Measurements from ENCODE around the gene FOXO3.
A peak's percentile ranks its signal among the peaks of the same experiment; 100 is the strongest.
"Not testable (repeated sequence)": the region's sequence is repeated elsewhere in the genome, so short reads cannot be mapped to it uniquely, and the experiment has no call there.

FOXO3 gene

DNA sequence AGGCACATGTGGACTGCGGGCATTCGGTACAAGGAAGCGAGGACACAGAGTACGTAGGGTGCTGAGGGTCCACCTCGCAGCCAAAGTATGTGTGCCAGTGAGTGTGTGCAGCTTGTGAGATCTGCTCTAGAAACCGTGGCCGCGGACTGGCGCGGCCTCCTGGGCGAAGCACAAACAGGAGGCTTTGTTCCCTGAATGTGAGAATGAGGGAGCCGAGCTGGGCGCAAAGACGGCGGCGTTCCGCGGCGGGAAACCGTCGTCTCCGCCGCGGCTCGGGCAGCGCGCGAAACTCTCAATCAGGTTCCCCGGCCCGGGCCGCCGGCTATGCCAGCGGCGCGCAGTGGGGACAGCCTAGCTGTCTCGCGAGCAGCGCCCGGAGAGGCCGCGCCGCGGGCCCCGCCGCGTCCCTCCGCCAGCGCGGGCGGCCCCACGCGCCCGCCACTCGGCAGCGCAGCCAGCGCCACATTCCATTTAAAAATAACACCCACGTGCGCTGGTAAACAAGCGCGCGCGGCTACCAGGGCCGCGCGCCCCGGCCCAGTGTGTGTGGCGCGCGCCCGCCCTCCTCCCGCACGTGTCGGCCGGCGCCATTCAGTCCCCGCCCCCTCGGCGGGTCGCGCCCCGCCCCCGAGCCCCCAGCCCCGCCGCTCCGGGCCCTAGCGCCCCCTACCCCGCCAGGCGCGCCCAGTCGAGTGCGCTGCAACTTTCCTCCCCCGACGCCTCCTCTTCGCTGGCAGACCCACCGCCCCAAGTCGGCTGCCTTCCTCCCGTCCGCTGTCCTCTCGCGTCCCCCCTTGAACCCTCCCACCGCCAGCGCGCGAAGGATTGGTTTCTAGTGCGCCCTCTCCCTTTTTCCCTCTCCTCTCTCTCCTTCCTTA lies 3.0 kb upstream of the FOXO3 start:
- peaks cover 6% of the 10 kb centered on the region for H3K4me1 ChIP-seq (ENCODE audit: control insufficient read depth, insufficient read depth, low read length)
- H3K9ac ChIP-seq (ENCODE audit: low read depth, low read length), result peak overlapping the region; percentile 76
- no peaks in the 10 kb centered on the region for H3K9me3 ChIP-seq (ENCODE audit: control insufficient read depth, insufficient read depth, low read length)
- H3K36me3 ChIP-seq (ENCODE audit: control insufficient read depth, insufficient read depth, low read length), result no peaks in the 10 kb centered on the region
- H3K27me3 ChIP-seq (ENCODE audit: control insufficient read depth, insufficient read depth, low read length), result peaks cover 39% of the 10 kb centered on the region
- peak overlapping the region; percentile 79 for H3K4me3 ChIP-seq (ENCODE audit: low read depth, low read length)

DNA sequence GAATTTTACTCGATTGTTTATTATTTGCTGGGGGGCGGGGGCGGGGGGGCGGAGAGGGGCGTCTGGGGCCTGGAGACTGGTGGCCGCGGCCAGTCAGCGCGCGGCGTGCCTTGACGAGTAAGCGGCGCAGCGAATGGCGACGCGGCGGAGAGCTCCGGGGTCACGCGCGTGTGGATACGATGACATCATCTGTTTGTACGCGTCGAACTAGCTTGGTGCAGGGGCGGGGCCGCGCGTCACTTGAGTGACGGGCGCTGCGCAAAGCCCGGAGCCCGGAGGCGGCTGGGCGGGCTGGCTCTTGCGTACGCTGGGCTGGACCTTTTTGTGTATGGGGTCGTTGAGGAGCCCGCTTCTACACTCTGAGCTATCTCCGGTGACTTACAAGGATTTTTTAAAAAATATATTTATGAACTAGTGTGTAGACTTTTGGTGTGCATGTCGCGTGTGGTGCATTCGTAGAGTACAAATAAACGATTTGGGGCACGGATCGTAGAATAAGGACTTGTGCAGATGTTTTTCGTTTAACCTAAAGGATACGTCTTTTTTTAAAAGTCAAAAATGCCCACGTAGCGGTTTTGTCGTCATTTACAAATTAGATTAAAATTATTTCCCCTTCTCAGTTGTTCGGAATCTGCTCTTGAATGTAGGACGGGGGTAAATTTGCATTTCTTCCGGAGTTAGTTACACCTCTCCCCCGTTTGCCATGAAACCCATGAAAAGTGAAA lies 2.2 kb upstream of the FOXO3 start:
- peak overlapping the region; percentile 18 for H3K9ac ChIP-seq (ENCODE audit: low read depth, low read length)
- no peaks in the 10 kb centered on the region for H3K36me3 ChIP-seq (ENCODE audit: control insufficient read depth, insufficient read depth, low read length)
- peak overlapping the region; percentile 95 for H3K4me3 ChIP-seq (ENCODE audit: low read depth, low read length)
- H3K4me1 ChIP-seq (ENCODE audit: control insufficient read depth, insufficient read depth, low read length), result peaks cover 13% of the 10 kb centered on the region
- no peaks in the 10 kb centered on the region for H3K9me3 ChIP-seq (ENCODE audit: control insufficient read depth, insufficient read depth, low read length)
- peaks cover 44% of the 10 kb centered on the region for H3K27me3 ChIP-seq (ENCODE audit: control insufficient read depth, insufficient read depth, low read length)

DNA sequence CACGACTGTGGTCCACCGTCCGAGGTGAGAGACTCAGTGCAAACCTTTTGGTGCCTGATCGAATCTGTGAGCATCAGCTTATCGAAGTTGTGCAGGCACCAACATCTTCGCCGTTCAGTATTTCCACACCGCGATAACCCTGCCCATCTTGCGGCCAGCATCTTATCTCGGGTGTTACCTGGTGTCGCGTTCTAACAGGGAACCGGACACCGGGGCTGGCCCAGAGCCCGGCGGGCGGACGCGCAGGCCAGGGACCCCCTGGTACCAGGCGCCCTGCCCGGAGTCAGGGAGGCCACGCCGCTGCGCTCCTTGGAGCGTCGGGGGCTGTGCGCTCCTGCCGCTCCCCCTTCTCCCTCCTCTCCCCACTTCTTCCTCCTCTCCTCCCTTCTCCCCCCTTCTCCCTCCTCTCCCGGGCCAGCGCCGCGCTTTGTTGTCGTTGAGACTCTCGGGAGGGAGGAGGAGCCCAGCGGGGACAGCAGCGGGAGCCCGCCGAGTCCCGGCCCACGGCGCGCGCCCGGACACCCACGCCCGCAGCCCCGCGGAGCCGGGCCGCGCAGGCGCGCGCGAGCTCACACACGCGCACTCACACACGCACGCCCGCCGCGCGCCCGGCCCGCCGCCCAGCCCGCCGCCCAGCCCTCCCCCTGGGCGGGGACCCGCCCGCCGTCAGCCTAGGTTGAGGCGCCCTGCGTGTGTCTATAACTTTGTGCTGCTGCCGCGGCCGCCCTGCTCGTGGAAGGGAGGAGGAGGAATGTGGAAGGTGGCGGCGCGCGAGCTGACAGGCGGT lies 1.4 kb upstream of the FOXO3 start:
- H3K4me3 ChIP-seq (ENCODE audit: low read depth, low read length), result peak overlapping the region; percentile 95
- H3K9ac ChIP-seq (ENCODE audit: low read depth, low read length), result peak overlapping the region; percentile 18
- H3K27me3 ChIP-seq (ENCODE audit: control insufficient read depth, insufficient read depth, low read length), result peaks cover 49% of the 10 kb centered on the region
- peaks cover 20% of the 10 kb centered on the region for H3K4me1 ChIP-seq (ENCODE audit: control insufficient read depth, insufficient read depth, low read length)
- H3K36me3 ChIP-seq (ENCODE audit: control insufficient read depth, insufficient read depth, low read length), result no peaks in the 10 kb centered on the region
- H3K9me3 ChIP-seq (ENCODE audit: control insufficient read depth, insufficient read depth, low read length), result no peaks in the 10 kb centered on the region

DNA sequence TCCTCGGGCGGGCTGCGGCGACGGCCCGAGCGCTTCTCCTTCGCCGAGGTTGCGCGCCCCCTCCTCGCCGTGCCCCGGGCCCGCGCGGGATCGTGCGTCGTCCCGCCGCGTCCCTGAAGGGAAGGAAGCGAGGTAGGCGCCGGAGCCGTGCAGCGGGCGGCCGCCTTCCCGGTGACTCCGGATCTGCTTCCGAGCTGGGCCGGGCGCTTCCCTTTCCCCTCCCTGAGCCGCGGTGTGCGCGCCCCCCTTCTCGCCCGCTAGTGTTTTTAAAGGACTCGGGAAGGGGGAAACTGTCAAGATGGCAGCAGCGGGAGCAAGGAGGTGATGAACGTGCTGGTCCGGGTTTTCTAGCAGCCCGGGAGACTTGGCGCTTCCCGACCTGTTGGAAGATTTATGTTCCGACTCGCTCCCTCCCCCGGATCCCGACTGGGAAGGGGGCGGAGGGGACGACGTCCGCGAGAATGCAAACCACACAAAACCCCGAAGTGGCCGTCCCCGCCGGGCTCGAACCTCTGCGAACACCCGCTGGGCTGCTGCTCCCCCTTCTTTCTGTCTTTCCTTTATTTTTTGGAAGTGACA lies 744 bp upstream of the FOXO3 start:
- H3K9ac ChIP-seq (ENCODE audit: low read depth, low read length), result peak overlapping the region; percentile 60
- no peaks in the 10 kb centered on the region for H3K9me3 ChIP-seq (ENCODE audit: control insufficient read depth, insufficient read depth, low read length)
- H3K27me3 ChIP-seq (ENCODE audit: control insufficient read depth, insufficient read depth, low read length), result peaks cover 43% of the 10 kb centered on the region
- H3K36me3 ChIP-seq (ENCODE audit: control insufficient read depth, insufficient read depth, low read length), result no peaks in the 10 kb centered on the region
- H3K4me1 ChIP-seq (ENCODE audit: control insufficient read depth, insufficient read depth, low read length), result peaks cover 20% of the 10 kb centered on the region
- peak overlapping the region; percentile 95 for H3K4me3 ChIP-seq (ENCODE audit: low read depth, low read length)

DNA sequence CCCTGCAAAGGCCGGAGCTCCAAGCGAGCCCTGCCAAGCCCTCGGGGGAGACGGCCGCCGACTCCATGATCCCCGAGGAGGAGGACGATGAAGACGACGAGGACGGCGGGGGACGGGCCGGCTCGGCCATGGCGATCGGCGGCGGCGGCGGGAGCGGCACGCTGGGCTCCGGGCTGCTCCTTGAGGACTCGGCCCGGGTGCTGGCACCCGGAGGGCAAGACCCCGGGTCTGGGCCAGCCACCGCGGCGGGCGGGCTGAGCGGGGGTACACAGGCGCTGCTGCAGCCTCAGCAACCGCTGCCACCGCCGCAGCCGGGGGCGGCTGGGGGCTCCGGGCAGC lies 561 bp downstream of the FOXO3 start:
- H3K4me3 ChIP-seq (ENCODE audit: low read depth, low read length), result peak overlapping the region; percentile 78
- H3K36me3 ChIP-seq (ENCODE audit: control insufficient read depth, insufficient read depth, low read length); H3K9ac ChIP-seq (ENCODE audit: low read depth, low read length); H3K9me3 ChIP-seq (ENCODE audit: control insufficient read depth, insufficient read depth, low read length): not testable (repeated sequence)
- H3K4me1 ChIP-seq (ENCODE audit: control insufficient read depth, insufficient read depth, low read length), result peaks cover 20% of the 10 kb centered on the region
- H3K27me3 ChIP-seq (ENCODE audit: control insufficient read depth, insufficient read depth, low read length), result peaks cover 30% of the 10 kb centered on the region

DNA sequence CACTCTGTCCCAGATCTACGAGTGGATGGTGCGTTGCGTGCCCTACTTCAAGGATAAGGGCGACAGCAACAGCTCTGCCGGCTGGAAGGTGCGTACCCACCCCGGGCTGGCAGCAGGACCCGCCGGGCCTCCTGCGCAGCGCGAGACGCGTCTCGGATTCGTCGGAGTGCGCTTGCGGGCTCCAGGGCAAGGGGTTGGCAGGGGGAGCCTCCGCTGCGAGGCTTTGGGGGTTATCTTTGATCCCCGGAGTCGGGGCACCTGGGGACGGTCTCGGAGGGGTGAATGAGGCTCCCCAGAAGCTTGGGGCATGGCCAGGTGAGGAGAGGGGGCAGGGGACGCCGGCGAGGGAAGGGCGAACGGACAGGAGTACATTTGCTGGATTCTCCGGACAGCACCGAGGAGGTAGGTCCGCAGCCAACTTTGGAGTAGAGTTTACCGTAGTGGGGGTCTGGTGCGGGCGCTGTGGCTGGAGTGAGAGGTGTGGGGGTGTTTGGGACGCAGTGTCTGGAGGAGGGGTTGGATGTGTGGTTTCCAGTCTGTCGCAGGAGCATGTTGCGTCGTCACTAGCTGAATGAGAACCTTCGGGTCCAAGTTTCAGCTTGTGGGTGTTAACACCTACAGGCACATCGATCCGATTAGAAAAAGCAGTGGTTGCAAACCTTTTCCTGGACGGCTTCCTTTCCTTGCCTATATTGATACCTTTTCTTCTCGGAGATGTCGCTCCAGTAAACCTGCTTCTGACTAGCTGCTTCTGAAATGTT lies 1.2 kb downstream of the FOXO3 start:
- H3K4me3 ChIP-seq (ENCODE audit: low read depth, low read length), result peak overlapping the region; percentile 78
- H3K9me3 ChIP-seq (ENCODE audit: control insufficient read depth, insufficient read depth, low read length), result no peaks in the 10 kb centered on the region
- peak overlapping the region; percentile 70 for H3K9ac ChIP-seq (ENCODE audit: low read depth, low read length)
- no peaks in the 10 kb centered on the region for H3K36me3 ChIP-seq (ENCODE audit: control insufficient read depth, insufficient read depth, low read length)
- peaks cover 24% of the 10 kb centered on the region for H3K27me3 ChIP-seq (ENCODE audit: control insufficient read depth, insufficient read depth, low read length)
- peaks cover 19% of the 10 kb centered on the region for H3K4me1 ChIP-seq (ENCODE audit: control insufficient read depth, insufficient read depth, low read length)

DNA sequence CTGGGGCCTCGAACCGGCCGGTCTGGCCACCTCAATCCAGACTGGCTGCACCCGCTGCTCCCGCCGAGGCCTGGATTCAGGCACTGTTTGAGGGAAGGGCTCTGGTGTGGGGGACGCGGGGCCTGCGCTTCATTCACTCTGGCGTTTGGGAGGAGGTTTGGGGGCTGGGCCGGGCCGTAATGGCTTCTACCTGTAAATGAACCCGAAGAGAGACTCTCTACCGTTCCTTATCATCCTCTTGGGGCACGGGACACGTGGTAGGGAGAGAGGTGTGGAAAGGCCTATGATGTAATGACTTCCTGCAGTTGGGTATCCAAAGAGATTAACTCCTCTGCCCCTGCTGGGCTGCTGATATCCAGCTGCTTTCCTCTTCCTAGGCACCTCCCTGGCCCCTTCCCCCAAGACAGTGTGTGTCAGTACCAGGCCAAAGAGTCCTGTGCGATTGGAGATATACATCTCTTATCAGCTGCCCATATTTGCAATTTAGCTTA lies 1.8 kb downstream of the FOXO3 start:
- Histone ChIP-seq H3K9ac (ENCODE audit: low read depth, low read length) (peak overlapping the region; percentile 70), H3K4me1 (ENCODE audit: control insufficient read depth, insufficient read depth, low read length) (peaks cover 14% of the 10 kb centered on the region), H3K27me3 (ENCODE audit: control insufficient read depth, insufficient read depth, low read length) (peaks cover 18% of the 10 kb centered on the region), H3K4me3 (ENCODE audit: low read depth, low read length) (peak overlapping the region; percentile 78), H3K36me3 (ENCODE audit: control insufficient read depth, insufficient read depth, low read length) (no peaks in the 10 kb centered on the region), H3K9me3 (ENCODE audit: control insufficient read depth, insufficient read depth, low read length) (no peaks in the 10 kb centered on the region)

DNA sequence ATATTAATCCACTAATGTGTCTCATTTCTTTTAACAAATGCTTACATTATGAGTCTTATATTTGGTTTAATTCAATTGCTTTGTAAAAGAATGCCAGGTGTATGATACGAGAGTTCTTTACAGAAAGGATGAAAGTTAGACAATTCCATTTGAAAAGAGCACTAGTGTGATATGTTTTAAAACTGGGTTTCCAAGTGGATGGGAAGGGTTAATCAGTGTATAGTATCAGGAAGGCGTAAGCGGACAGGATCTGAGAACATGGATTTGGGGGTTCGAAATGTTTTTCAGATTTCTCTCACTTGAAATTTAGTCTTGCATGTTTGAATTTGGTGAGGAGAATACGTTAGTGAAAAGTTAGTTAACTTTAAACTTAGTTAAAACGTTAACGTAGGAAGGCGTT lies 2.6 kb downstream of the FOXO3 start:
- Histone ChIP-seq H3K9ac (ENCODE audit: low read depth, low read length) (no peak overlapping the region), H3K9me3 (ENCODE audit: control insufficient read depth, insufficient read depth, low read length) (no peaks in the 10 kb centered on the region), H3K4me3 (ENCODE audit: low read depth, low read length) (peak overlapping the region; percentile 78), H3K27me3 (ENCODE audit: control insufficient read depth, insufficient read depth, low read length) (peaks cover 18% of the 10 kb centered on the region), H3K36me3 (ENCODE audit: control insufficient read depth, insufficient read depth, low read length) (no peaks in the 10 kb centered on the region), H3K4me1 (ENCODE audit: control insufficient read depth, insufficient read depth, low read length) (peaks cover 14% of the 10 kb centered on the region)

DNA sequence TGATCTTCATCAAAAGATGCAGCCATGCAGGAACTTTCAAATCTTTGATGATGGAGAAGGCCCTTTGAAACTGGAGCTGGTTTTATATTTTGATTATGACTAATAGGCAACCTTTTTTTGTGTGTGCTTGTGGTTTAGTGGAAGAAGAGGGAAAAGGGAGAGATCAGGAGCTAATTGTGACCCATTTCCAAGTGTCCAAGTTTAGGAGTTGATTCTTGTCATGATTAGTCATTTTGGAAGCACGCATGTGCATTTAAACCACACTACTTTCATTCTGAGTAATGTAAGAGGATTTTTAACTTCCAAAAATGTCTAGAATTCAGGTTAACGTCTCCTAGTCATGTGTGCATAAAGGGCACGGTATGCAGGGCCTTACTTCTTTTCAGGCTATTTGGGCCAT lies 3.5 kb downstream of the FOXO3 start:
- H3K9ac ChIP-seq (ENCODE audit: low read depth, low read length), result no peak overlapping the region
- H3K36me3 ChIP-seq (ENCODE audit: control insufficient read depth, insufficient read depth, low read length), result no peaks in the 10 kb centered on the region
- peaks cover 14% of the 10 kb centered on the region for H3K4me1 ChIP-seq (ENCODE audit: control insufficient read depth, insufficient read depth, low read length)
- H3K9me3 ChIP-seq (ENCODE audit: control insufficient read depth, insufficient read depth, low read length), result no peaks in the 10 kb centered on the region
- peak overlapping the region; percentile 78 for H3K4me3 ChIP-seq (ENCODE audit: low read depth, low read length)
- H3K27me3 ChIP-seq (ENCODE audit: control insufficient read depth, insufficient read depth, low read length), result peaks cover 18% of the 10 kb centered on the region

DNA sequence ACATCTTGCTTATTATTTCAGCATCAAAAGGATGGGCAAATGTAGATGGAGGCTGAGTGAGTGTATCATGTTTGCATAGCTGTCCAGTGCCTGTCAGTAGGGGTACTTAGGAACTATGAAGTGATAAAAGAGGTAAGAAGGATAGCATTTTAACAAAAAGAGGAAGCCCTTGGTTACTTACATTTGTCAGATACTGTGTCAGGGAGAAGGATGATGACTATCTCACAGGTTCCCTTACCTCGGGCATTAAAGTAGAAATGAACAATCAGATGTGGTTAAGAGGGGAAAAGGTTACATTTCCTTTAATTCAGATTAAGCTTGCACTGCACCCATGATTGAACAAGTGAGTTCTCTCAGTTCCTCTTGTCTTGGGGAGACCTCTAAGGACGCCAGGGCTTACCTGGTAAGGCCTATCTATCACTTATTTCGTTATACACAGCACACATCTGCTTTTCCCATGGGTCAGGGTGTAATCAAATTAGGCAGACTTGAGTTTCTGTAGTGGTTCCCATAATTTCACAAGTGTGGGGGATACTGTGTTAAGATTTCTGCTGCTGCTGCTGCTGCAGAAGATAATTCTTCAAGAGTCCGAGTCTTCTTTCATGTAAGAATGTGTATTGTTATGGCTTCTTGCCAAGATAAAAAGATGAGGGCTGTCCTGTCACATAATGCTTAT lies 4.5 kb downstream of the FOXO3 start:
- no peak overlapping the region for H3K4me3 ChIP-seq (ENCODE audit: low read depth, low read length)
- peaks cover 14% of the 10 kb centered on the region for H3K4me1 ChIP-seq (ENCODE audit: control insufficient read depth, insufficient read depth, low read length)
- H3K27me3 ChIP-seq (ENCODE audit: control insufficient read depth, insufficient read depth, low read length), result peaks cover 18% of the 10 kb centered on the region
- H3K9me3 ChIP-seq (ENCODE audit: control insufficient read depth, insufficient read depth, low read length), result no peaks in the 10 kb centered on the region
- H3K36me3 ChIP-seq (ENCODE audit: control insufficient read depth, insufficient read depth, low read length), result no peaks in the 10 kb centered on the region
- H3K9ac ChIP-seq (ENCODE audit: low read depth, low read length), result no peak overlapping the region
